Neural progenitor cell (in vitro differentiated cells): ENCODE data around the gene NDUFA6.
"Not testable (repeated sequence)": the region's sequence is repeated elsewhere in the genome, so short reads cannot be mapped to it uniquely, and the experiment has no call there.

Source experiments
- EZH2 ChIP-seq: fragments of 200-600 bp; sonication (generic); IDR thresholded peaks from 2 replicates; pipeline ENCODE4 v1.6.1; 2017; ENCODE audit warnings: antibody characterized with exemption, mild to moderate bottlenecking, moderate library complexity
- EZH2phosphoT487 ChIP-seq: fragments of 200-600 bp; sonication (generic); IDR thresholded peaks from 2 replicates; pipeline ENCODE4 v1.6.1; 2017; ENCODE audit warnings: antibody characterized with exemption
- TF ChIP-seq, protein P1 (sequence below): fragments of 200-600 bp; sonication (generic); IDR thresholded peaks from 2 replicates; pipeline ENCODE4 v1.5.1; 2017; ENCODE audit warnings: antibody characterized with exemption, mild to moderate bottlenecking

DNA sequence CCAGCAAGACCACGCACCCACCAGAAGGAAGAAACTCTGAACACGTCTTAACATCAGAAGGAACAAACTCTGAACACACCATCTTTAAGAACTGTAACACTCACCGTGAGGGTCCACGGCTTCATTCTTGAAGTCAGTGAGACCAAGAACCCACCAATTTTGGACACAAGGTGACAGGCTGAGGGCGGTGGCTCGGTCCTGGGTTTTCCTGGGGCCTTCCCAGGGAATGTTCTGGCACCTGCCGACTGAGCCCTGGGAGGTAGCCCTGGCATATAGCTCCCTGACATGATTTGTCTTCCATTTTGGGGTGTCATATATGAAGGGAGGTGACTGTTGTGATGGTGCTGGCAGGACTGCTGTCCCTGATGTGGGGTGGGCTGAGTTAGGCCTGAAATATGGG lies 48.9 kb upstream of the NDUFA6 start:
- TF ChIP-seq, protein P1, sequence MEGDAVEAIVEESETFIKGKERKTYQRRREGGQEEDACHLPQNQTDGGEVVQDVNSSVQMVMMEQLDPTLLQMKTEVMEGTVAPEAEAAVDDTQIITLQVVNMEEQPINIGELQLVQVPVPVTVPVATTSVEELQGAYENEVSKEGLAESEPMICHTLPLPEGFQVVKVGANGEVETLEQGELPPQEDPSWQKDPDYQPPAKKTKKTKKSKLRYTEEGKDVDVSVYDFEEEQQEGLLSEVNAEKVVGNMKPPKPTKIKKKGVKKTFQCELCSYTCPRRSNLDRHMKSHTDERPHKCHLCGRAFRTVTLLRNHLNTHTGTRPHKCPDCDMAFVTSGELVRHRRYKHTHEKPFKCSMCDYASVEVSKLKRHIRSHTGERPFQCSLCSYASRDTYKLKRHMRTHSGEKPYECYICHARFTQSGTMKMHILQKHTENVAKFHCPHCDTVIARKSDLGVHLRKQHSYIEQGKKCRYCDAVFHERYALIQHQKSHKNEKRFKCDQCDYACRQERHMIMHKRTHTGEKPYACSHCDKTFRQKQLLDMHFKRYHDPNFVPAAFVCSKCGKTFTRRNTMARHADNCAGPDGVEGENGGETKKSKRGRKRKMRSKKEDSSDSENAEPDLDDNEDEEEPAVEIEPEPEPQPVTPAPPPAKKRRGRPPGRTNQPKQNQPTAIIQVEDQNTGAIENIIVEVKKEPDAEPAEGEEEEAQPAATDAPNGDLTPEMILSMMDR: not testable (repeated sequence)
- not testable (repeated sequence) for TF ChIP-seq EZH2, EZH2phosphoT487
